Activated CD8-positive, alpha-beta memory T cell treated with anti-CD3 and anti-CD28 coated beads, Interleukin-2, amount 50 U/mL, for 24 hours (primary cell): Measurements from ENCODE around the gene LRRC45.
A peak's percentile ranks its signal among the peaks of the same experiment; 100 is the strongest.
"Not testable (repeated sequence)": the region's sequence is repeated elsewhere in the genome, so short reads cannot be mapped to it uniquely, and the experiment has no call there.

Experiments
- DNase-seq: peaks from one replicate; pipeline ENCODE4 v3.0.0-alpha.2; 2020; ENCODE audit errors: extremely low read depth

The LRRC45 gene

DNA sequence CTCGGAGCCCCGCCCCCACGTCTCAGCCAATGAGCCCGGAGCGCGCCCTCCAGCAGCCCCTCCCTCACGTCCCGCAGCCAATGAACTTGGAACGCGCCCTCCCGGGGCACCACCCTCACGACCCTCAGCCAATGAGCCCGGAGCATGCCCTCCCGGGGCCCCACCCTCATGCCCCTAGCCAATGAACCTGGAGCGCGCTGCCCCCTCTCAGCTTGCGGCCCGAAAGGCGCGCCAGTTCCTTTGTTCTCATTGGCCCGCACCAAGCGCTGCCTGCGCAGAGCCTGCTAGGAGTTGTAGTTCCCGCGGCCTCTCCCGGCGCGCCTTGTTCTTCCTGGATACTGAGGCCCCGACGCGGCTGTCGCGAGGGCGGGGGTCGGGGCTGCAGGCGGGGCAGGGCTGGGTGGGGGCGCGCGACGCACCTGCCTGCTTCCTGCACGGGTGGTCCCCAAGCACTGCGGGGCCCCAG is at the start of gene LRRC45:
TSS of gene LRRC45 (plus strand) at position 325 of the 466 bp plus-strand sequence. CDS start 339 bp downstream, outside the sequence.
- peak; percentile 98 for DNase-seq

DNA sequence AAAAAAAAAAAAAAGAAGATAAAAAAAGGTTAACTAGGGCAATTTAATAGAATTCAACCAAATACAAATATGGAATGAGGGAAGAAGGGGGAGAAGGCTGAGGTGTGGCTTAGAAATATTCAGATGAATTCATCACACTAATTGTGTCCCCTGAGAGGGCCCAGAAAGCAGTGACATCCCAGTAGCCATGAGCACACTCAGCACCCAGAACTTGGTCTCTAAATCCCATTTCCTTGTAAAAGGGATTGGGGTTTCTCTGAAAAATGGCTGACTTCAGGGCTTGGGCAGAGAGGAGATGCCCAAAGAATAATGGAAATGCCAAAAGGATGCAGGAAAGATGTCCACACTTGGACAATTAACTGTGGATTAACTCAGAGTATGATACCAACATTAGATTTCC is 49.7 kb upstream of the LRRC45 start:
- DNase-seq, result no peak

DNA sequence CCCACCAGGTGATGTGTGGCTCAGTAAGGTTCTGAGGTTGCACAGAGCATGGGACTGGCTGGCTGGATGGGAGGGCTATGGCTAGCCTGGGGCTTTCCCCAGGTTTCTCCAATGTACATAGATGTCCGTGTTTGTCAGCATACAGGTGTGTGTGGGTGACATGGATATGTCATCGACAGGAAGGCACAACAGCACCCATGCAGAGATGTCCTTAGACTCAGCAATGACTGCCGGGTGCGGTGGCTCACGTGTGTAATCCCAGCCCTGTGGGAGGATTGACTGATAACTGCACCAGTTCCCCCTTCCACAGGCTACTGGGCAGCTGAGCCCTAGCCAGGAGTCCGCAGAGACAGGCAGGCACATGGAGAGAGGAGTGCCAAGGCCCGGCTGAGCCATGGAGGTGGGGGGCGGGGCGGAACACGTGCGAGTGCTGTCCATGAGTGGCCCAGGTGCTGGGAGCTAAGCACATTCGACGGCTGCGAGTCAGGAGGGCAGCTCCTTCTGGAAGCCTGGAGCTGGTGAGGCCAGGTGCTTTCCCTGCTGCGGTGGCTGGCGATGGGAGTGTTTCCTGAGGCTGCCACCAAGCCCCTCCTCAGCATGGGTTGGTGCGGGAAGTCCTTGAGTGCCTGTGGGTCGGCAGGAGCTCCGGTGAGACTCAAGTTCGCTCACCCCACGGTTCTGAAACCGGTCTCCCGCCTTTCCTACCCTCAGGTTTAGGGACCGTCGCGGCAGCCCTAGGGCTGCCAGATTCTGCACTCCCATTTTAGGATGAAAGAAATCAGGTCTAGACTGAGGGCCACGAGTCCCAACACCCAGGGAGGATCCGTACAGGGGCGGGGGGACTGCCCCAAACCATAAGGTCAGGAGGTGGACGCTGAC is 46.5 kb upstream of the LRRC45 start:
- no peak for DNase-seq

DNA sequence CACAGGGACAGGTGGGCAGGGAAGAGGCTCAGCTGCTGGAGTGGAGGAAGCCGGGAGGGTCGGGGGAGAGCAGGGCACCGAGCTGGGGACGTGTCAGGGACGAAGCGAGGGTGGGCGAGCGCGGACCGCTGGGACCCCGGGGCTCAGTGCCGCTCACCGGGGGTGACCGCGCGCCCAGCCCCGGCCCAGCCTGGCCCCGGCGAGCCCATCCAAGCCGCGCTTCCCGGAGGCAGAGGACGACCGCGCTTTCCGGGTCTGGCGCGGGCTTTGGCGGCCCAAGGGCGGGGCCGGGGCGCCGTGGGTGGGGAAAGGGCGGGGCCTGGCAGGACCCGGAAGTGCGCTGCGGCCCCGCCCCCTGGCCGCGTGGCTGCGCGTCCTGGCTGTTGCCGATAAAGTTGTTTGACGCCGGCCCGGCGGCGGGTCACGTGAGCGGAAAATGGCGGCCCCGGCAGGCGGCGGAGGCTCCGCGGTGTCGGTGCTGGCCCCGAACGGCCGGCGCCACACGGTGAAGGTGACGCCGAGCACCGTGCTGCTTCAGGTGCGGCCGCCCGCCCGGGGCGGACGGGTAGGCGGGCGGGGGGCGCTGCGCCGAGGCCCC is 45.8 kb upstream of the LRRC45 start, which contains the start of gene ASPSCR1:
TSS of gene ASPSCR1 (plus strand) at position 419 of the 598 bp plus-strand sequence. CDS start at position 437, 18 bp downstream.
- peak; percentile 61 for DNase-seq

DNA sequence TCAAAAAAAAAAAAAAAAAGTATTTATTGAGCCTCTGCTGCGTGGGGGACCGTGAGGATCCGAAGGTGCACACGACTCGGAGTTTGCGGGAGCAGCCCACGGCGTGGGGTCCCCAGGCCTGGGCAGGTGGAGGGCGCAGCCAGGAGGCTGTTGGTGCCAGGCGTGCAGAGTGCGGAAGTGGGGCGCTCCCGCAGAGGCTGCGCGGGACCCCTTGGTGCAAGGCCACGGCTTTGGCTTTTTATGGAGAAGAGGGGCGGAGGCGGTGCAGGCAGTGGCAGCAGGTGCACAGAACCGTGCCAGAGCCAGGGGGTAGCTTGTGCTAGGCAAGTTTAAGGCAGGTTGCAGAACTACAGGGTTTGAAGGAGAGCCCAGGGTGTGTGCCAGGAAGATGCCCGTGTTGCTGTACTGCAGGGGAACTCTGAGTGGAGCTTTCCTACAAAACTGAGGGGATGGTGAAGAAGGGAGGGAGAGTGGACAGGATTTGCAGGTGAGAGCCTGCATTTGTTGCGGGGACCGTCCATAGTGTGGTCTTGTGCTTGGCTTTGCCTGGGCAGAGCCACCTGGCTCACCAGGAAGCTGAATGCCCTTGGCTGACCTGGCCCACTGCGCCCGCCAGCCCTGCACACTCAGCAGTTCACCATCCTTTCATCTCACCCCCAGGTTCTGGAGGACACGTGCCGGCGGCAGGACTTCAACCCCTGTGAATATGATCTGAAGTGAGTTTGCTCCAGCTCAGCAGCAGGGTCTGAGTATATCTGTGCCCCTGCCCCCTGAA is 44.4 kb upstream of the LRRC45 start:
- no peak for DNase-seq

DNA sequence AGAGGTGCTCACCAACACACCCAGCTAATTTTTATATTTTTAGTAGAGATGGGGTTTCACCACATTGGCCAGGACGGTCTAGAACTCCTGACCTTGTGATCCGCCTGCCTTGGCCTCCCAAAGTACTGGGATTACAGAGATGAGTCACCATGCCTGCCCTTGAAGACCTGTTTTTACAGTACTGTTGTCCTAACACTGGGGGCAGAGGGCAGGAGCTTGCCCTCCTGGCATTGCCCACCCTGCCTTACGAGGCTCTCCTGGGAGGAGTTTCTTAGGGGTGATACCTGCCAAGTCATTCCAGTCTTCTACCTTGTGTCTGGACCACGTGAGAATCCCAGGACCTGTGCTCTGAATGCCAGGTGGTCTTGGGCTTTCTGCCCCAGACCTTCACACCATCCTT is 43.0 kb upstream of the LRRC45 start:
- no peak for DNase-seq

DNA sequence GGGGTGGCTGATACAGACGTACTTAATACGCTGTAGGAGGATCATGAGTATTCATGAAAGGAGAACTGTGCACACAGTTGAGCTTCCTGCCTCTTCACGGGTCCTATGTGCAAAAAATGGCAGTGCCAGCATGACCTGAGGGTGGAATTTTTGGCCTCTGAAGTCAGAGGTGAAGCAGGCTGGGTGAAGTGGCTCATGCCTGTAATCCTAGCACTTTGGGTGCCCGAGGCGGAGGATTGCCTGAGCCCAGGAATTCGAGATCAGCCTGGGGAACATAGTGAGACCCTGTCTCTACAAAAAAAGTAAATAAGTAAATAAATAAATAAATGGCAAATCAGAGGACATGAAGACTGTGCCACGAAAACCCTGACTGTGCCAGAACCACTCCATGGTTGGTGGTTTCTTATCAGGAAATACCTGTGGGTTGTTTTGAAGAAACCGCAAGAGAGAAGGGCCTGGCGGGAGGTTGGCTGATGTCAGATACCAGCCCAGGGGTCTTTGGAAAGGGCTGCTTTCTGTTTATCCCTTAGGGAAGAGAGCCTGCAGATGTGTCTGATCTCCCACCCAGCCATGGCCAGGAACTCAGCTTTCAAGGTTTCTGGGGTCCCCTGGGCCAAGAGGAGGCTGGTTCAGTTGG is 42.3 kb upstream of the LRRC45 start:
- no peak for DNase-seq

DNA sequence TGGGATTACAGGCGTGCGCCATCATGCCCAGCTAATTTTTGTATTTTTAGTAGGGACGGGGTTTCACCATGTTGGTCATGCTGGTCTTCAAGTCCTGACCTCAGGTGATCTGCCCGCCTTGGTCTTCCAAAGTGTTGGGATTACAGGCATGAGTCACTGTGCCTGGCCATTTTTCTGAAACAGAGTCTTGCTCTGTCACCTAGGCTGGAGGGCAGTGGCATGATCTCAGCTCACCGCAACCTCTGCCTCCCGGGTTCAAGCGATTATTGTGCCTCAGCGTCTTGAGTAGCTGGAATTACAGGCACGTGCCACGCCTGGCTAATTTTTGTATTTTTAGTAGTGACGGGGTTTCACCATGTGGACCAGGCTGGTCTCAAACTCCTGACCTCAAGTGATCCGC is 41.6 kb upstream of the LRRC45 start:
- DNase-seq, result not testable (repeated sequence)

DNA sequence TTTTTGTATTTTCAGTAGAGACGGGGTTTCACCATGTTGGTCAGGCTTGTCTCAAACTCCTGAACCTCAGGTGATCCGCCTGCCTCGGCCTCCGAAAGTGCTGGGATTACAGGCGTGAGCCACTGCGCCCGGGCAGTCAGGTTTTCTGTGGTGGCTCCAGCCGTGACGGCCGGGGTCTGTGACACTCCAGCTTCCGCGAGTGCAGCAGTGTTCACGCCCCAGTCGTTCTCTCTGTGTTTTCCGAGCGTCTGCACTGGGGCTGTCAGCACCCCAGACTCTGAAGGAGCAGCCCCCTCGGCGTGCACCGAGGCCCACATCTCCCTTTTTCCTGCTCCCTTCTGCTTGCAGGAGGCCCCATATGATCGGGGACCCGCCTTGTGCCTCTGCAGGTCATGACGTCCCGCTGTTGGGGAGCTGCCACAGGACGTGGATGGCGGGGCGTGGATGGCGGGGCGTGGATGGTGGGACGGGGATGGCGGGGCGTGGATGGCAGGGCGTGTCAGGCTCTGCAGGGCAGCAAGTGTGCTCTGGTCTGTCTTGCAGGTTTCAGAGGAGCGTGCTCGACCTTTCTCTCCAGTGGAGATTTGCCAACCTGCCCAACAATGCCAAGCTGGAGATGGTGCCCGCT is 40.0 kb upstream of the LRRC45 start:
- DNase-seq, result no peak

DNA sequence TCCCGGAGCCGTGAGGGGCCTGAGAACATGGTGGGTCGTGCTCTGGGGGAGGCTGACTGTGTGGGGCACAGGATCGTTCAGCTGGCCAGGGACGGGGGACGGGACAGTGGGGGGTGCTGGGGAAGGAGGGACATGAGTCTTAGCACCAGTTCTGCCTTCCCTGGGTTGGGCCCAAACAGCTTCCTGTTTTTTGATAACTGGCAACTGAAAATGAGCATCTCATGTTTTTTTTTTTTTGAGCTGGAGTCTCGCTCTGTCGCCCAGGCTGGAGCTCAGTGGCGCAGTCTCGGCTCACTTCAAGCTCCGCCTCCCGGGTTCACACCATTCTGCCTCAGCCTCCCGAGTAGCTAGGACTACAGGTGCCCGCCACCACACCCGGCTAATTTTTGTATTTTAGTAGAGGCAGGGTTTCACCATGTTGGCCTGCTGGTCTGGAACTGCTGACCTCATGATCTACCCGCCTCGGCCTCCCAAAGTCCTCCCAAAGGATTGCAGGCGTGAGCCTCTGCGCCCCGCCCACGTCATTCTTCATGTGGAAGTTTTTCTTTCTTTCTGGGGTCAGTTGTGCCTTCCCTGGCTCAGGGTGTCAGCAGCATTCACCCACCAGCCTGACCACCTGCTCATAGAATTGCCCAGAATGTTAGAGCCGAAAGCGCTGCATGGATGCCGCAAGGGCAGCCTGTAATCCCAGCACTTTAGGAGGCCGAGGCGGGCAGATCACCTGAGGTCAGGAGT is 39.3 kb upstream of the LRRC45 start:
- DNase-seq, result no peak

DNA sequence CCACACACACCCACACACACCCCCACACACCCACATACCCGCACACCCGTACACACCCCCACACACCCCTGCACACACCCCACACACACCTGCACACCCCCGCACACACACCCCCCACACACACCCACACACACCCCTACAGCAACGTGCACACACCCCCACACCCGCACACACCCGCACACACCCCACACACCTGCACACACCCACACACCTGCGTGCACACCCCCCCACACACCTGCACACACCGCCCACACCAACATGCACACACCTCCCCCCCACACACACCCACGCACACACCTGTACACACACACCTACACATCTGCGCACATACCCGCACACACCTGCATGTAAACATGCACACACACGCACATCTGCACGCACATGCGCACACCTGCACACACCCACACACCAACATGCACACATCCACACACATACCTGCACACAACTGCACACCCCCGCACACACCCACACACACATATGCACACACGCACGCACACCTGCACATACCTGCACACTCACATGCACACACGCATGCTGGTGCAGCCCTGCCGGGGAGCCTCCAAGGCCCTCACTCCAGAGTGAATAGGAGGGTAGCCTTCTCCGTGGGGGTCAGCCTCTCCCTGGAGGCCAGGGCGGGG is 38.2 kb upstream of the LRRC45 start:
- DNase-seq, result no peak

DNA sequence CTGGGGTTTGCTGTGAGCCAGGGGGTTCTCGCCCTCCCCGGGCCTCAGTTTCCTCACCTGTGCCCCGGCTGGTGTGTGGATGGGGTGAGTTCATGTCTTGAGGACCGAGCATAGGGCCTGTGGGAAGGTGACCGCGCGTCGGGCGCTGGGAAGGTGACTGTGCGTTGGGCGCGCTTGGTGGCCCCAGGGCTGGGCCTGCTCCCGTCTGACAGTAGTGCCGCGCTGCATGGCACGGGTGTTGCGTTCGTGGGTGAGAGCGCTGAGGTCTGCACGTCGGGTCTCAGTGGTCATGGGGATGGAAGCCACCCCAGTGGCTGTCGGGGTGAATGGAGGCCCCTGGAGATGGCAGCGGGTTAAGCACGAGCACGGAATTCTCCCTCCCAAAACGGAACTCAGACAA is 36.5 kb upstream of the LRRC45 start:
- DNase-seq, result no peak

DNA sequence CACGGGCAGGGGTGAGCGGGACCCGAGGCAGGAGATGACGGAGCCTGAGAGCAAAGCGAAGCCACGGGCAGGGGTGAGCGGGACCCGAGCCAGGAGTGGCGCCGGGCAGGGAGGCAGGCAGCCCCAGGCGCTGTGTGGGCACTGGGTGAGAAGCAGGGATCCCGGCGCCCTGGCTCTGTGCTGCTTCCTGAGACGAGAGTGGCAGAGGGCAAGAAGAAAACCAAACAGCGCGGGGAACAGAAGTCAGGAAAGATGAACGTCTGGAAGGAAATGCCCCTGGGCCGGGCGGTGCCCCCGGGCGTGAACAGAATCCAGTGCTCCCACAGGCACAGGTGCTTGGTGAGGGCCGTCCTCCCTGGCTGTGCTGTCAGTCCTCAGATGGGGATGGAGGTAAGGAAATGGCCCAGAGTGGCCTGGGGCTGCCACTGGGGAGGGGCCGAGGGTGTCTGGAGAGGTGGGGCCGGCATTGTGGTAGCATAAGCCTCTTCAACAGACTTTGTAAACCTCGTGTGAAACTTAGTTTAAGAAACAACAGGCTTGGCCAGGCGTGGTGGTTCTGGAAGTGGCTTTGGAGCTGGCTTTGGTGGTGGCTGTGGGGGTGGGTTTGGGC is 35.8 kb upstream of the LRRC45 start:
- no peak for DNase-seq

DNA sequence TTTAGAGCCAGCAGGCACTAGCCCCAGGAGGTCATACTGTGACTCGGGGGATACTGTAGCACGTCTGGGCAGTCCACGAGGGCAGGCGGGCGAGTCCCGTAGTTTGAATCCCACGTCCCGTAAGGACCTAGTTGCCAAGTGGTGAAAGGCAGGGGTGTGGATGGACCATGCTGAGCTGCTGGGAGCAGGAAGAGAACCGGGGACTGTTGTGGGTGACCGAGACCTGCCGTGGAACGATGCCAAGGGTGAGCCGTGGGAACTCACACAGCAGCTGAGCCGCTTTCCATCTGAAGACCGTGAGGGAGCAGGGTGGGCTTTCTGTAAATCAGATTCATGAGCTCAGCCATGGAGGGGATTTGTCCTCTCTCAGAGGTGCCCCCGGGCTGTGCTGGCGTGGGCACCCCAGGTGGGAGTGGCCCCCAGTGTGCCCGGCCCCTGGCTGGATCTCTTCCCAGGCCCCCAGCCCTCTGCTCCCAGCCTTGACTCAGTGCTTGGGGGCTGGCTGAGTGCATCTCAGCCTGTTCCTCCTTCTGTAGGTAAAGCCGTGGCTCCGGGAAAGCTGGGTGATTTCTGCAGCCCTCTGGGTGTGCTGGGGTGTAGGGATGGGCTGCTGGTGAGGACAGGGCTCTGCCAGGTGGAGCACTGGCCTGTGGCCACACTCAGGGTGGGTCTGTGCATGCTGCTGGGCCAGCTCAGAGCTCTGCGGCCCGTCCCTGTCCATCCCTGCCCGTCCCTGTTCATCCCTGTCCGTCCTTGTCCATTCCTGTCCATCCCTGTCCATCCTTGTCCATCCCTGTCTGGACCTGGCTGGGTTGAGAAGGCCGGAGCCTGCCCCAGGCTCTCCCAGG is 32.0 kb upstream of the LRRC45 start:
- DNase-seq, result no peak

DNA sequence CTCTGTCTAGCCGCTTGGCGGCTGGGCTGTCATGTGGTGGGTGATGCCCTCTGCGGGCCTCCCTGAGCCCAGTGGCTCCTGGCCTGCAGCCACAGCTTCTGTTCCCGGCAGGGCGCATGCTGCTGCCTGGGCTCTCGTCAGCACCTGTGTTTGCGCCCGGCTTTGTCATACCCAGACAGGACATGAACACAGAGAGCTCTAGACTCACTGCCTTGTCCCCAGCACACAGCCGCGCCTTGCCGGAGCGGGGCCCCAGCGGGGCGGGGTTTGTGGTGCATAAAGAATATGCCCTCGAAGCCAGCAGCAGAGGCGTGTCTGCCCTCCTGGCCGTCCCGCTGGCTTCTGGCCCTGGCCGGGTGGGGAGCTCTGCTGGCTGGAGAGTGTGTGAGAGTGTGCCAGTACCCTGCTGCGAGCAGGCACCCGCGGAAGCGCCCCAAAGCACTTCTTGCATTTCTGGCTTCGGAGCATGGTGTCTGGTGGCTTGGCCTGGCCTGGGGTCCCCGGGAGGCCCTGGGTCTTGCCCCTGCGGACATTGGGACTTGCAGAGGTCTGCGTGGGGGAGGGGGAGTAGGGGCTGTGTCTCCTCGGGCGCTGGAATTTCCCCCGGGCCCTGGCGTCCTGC is 31.3 kb upstream of the LRRC45 start:
- no peak for DNase-seq

DNA sequence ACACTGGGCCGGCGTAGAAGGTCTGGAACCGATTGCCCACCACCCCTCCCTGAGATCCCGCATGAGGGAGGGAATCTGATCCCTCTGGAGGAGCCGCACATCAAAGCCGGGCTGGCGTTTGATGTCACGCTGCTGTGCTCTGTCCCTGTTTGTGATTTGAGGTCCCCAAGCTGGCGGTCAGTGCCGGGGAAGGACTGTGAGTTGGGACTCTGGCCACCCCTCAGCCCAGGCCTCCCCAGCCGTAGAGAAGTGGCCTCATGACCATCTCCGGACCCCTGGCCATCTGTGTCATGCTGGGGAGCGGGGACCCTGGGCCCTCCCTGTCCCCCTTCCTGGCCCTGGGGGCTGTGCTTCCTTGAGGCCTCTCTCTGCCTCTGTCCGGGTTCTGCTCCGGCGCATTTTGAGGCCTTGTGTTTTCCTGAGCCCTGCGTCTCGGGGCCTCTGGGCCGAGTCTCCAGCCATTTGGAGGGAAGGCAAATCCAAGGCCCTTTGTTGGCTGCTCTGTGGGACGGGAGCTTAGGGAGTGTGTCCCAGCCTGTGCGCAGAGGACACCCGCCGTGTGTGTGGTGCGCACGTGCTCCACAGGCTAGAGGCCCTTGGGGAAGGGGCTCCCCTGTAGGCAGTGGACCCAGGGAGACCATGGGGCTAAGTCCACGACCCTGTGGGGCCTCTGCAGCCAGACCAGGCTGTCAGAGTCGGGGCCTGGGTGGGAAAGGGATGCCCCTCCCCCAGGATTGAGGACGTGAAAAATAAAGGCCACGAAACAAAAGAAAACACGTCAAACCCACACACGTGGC is 30.6 kb upstream of the LRRC45 start:
- DNase-seq, result no peak
